Cardiac muscle cell (in vitro differentiated cells and primary cell): ENCODE measurements around the gene STRBP. TPM values are rescaled to one million over a fixed set of nuclear protein-coding genes. Genes with fewer than 3 reads are reported as not detected.

Experiments used
- DNase-seq, 2 donors: peaks; one replicate each; pipeline versions ENCODE4 v3.0.0 to v3.0.0-alpha.2; 2010 to 2017; ENCODE audit warnings: low read depth in 1 of 2, low spot score in 1 of 2
- H3K27ac ChIP-seq: fragments of 200-600 bp; sonication (generic); 2 replicates; pipeline ENCODE4 v1.5.1; 2016
- H3K27me3 ChIP-seq: fragments of 200-600 bp; sonication (generic); 2 replicates; pipeline ENCODE4 v1.6.0; 2016; ENCODE audit warnings: control low read depth
- H3K36me3 ChIP-seq: fragments of 200-600 bp; sonication (generic); 2 replicates; pipeline ENCODE4 v1.5.1; 2016; ENCODE audit warnings: control low read depth
- H3K4me1 ChIP-seq: fragments of 200-600 bp; sonication (generic); 2 replicates; pipeline ENCODE4 v1.8.1; 2017; ENCODE audit warnings: low read depth, mild to moderate bottlenecking, mixed run types
- H3K4me3 ChIP-seq: fragments of 200-600 bp; sonication (generic); 2 replicates; pipeline ENCODE4 v1.5.1; 2016; ENCODE audit warnings: mild to moderate bottlenecking
- H3K9me3 ChIP-seq: fragments of 200-600 bp; sonication (generic); 2 replicates; pipeline ENCODE4 v1.5.1; 2017; ENCODE audit warnings: low read depth, mild to moderate bottlenecking, control low read depth
- polyA plus RNA-seq: library from polyadenylated mRNA; unstranded; fragments of >200 nt; fragmentation: Nextera tagmentation; extraction: Ambion mirVana; gene quantifications from 2 replicates; pipeline ENCODE4 v1.2.1, GENCODE V29; 2016
- total RNA-seq: library from RNA; depleted of rRNA; stranded (reverse); fragments of >200 nt; gene quantifications from 2 replicates; pipeline ENCODE4 v1.2.3, GENCODE V29; 2016
- TF ChIP-seq, protein P1 (sequence below): IDR thresholded peaks from 2 replicates; pipeline ENCODE4 v1.5.1; 2012; ENCODE audit warnings: low read depth, mild to moderate bottlenecking, low read length

The STRBP gene
- total and polyA plus RNA-seq, 2 experiments from 2014 or later: 34.1 to 42.9 TPM

DNA sequence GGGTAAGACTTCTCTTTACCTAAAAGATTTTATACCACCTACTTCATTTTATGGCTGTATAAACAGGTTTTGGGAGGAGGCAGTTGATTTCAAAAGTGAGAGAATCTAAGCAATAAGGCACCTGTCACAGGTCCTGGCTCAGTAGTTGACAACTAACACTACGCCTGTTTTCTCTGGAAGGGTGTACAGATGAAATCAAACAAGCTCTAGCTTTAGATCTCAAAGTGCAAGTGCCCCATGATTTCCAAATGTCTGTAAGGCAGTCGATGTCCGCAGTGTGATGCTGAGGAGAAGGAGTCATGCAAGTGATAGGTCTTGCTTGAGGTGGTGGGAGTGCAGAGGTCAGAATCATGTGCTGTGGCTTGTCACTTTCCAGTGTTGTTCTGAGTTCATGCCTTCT lies 168.8 kb downstream of the STRBP start:
- no peaks in the 10 kb centered on the region for H3K9me3 ChIP-seq
- TF ChIP-seq, protein P1, sequence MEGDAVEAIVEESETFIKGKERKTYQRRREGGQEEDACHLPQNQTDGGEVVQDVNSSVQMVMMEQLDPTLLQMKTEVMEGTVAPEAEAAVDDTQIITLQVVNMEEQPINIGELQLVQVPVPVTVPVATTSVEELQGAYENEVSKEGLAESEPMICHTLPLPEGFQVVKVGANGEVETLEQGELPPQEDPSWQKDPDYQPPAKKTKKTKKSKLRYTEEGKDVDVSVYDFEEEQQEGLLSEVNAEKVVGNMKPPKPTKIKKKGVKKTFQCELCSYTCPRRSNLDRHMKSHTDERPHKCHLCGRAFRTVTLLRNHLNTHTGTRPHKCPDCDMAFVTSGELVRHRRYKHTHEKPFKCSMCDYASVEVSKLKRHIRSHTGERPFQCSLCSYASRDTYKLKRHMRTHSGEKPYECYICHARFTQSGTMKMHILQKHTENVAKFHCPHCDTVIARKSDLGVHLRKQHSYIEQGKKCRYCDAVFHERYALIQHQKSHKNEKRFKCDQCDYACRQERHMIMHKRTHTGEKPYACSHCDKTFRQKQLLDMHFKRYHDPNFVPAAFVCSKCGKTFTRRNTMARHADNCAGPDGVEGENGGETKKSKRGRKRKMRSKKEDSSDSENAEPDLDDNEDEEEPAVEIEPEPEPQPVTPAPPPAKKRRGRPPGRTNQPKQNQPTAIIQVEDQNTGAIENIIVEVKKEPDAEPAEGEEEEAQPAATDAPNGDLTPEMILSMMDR: no peak
- H3K27me3 ChIP-seq: no peaks in the 10 kb centered on the region
- no peak overlapping the region for H3K4me3 ChIP-seq
- peaks cover 6% of the 10 kb centered on the region for H3K4me1 ChIP-seq
- no peak for DNase-seq
- peaks cover 44% of the 10 kb centered on the region for H3K36me3 ChIP-seq
- no peak overlapping the region for H3K27ac ChIP-seq

DNA sequence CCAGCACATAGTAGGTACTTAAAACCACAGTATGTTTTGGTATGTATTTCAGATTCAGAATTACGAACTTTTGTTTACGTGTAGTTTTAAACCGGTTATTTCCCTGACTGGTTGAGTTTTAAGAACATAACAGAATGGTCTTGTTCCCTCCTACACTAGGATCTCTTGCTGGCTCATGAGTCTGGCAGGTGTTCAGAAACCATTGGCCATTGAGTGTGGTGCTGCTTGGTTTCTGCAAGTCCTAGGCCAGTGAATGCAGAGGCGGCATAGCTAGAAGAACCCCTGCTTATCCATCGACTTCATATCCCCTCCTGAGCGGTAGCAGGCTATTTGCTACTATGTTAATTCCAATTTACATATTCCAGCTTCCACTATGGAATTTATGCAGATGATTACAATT lies 169.3 kb downstream of the STRBP start:
- no peak overlapping the region for H3K27ac ChIP-seq
- TF ChIP-seq, protein P1: no peak
- H3K27me3 ChIP-seq: no peaks in the 10 kb centered on the region
- H3K36me3 ChIP-seq: peaks cover 44% of the 10 kb centered on the region
- no peak overlapping the region for H3K4me3 ChIP-seq
- peaks cover 6% of the 10 kb centered on the region for H3K4me1 ChIP-seq
- H3K9me3 ChIP-seq: no peaks in the 10 kb centered on the region
- no peak for DNase-seq

DNA sequence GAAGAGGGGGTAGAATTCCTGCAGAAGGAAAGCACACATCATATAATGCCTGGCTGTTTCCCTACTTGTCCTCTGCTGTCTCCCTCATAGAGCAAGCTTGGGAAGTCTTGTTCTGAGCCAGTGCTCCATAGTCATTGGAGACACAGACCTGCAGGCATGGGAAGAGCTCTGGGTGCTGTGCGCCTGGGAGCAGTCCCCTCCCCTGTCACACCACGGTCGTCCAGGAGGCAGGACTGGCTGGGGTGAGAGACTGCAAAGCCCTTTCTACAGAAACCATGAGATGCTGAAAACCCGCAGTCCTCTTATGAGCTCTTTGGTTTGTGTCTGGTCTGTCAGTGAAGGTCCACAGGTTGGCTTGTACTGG lies 170.3 kb downstream of the STRBP start:
- H3K36me3 ChIP-seq: peaks cover 47% of the 10 kb centered on the region
- peaks cover 6% of the 10 kb centered on the region for H3K4me1 ChIP-seq
- H3K27me3 ChIP-seq: no peaks in the 10 kb centered on the region
- no peak overlapping the region for H3K4me3 ChIP-seq
- no peak for DNase-seq
- H3K9me3 ChIP-seq: no peaks in the 10 kb centered on the region
- no peak overlapping the region for H3K27ac ChIP-seq
- TF ChIP-seq, protein P1: no peak

DNA sequence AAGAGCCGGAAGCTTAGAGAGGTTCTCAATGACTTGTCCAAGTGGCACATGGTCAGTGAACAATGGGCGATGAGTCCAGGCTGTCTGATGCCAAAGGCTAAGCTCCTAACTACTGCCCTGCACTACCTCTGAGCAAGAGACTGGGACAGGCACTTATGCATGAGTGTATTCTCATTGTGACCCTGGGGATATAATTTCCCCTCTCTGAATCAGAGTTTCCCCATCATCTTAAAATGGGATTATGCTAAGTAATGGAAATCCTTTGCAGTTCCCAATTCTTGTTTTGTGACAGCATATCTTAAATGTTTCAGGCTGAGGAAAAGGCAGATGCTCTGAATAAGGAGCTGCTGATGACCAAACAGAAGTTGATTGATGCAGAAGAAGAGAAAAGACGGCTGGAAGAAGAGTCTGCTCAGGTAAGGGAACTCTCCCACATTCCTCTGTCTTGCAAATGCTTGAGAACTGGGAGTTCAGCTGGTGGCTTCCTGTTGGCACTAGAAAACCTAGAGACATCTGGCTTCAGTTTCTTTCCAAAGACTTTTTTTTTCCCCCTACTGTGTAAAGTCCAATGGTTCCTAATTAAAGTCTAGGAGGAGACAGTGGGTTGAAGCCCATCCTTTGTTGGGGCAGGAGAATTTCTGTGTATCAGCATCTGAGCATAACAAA lies 170.8 kb downstream of the STRBP start:
- Histone ChIP-seq H3K27me3 (no peaks in the 10 kb centered on the region), H3K4me1 (peaks cover 8% of the 10 kb centered on the region), H3K36me3 (peaks cover 48% of the 10 kb centered on the region), H3K9me3 (no peaks in the 10 kb centered on the region), H3K27ac (no peak overlapping the region), H3K4me3 (no peak overlapping the region)
- no peak for DNase-seq
- TF ChIP-seq, protein P1: no peak

DNA sequence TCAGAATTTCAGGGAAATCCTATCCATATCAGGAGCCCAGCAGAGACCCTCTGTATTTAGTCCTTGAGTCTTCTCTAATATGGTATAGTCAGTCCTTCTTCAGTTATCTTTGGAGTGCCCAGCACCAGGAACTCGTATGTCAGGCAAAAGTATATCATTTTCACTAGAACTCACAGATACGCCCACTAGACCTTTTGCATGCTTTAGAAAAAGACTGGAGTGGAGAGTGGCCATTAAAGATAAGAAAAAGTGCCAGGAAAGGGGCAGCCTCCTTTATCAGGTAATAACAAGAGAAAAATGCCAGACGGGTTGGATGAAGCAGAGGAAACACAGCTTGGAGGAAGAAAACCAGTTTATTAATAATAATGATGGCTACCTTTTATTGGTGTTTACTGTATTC lies 171.4 kb downstream of the STRBP start:
- no peak overlapping the region for H3K4me3 ChIP-seq
- peaks cover 51% of the 10 kb centered on the region for H3K36me3 ChIP-seq
- no peaks in the 10 kb centered on the region for H3K9me3 ChIP-seq
- DNase-seq: no peak
- peak overlapping the region; percentile 60 for H3K27ac ChIP-seq
- TF ChIP-seq, protein P1: no peak
- H3K4me1 ChIP-seq: peaks cover 8% of the 10 kb centered on the region
- H3K27me3 ChIP-seq: no peaks in the 10 kb centered on the region
